Erythroblast (primary cell): ENCODE measurements around the gene MCM3AP.

Experiments used
- DNase-seq, 2 experiments: peaks; one replicate each; lab custom pipeline; 2025; lab: John Stamatoyannopoulos, UW
- GATA1 ChIP-seq: IDR thresholded peaks from 2 replicates; pipeline ENCODE4 v1.6.1; 2011; ENCODE audit warnings: low read depth, mild to moderate bottlenecking, control low read depth, low read length, moderate library complexity
- POLR2A ChIP-seq: IDR thresholded peaks from 2 replicates; pipeline ENCODE4 v1.6.1; 2011; ENCODE audit warnings: mild to moderate bottlenecking, low read length

Gene MCM3AP

DNA sequence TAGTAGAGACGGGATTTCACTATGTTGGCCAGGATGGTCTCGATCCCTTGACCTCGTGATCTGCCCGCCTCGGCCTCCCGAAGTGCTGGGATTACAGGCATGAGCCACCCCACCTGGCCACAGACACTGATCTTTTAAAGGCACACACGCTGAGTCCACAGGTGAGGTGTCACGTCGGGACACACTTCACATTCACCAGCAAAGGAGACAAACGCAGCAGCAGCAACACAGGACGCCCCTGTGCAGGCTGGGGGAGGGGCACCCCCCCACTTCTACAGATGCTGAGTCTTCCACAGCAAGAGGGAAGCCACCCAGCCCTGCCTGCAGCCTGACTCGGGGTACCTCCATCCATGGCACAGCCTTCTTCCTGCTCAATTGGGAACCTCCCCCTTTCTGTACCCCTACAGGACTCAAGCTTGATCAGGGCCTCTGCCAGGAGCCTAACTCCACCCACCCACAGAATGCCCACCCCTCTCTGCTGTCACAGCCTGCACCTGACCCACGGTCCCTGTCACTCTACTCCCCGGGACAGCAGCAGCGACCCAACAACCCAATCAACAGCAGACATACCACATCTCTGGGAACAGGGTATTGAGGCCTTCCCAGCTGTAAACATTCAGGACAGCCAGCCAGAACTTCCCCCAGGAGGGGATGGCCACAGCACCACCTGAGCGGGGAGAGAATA lies 66.4 kb downstream of the MCM3AP start:
- DNase-seq = no peak
- TF ChIP-seq GATA1 (no peak), POLR2A (no peak)

DNA sequence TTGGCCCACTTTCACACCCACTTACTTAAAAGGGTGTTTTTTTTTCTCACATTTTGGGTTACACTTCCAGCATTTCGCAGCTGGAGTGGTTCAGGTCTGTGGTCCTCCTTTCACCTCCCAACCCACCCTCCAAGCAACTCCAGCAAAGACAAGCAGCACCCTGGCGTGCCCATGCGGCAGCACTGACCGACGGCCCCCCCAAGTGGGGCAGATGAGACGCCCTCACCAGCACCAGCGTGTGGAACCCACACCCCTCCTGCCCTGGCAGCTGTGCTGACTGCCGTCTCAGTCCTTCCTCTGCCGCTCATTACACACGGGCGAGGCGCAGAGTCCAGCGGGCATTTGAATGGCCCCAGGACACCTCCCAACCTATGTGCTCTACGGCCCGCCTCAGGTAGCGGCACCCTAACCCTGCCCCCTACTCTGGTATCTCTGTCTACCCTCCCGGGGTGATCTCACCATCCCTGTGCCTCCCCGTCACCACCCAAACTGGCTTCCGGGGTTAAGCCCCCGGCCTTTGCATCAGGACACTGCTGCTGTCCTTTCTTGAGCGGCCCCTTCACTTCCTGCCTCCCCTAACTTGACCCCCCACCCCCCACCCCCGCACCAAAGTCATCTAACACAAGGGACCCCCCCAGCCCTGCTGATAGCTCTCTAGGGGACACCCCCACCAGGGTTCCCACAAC lies 67.8 kb downstream of the MCM3AP start:
- TF ChIP-seq POLR2A (no peak), GATA1 (no peak)
- no peak for DNase-seq

DNA sequence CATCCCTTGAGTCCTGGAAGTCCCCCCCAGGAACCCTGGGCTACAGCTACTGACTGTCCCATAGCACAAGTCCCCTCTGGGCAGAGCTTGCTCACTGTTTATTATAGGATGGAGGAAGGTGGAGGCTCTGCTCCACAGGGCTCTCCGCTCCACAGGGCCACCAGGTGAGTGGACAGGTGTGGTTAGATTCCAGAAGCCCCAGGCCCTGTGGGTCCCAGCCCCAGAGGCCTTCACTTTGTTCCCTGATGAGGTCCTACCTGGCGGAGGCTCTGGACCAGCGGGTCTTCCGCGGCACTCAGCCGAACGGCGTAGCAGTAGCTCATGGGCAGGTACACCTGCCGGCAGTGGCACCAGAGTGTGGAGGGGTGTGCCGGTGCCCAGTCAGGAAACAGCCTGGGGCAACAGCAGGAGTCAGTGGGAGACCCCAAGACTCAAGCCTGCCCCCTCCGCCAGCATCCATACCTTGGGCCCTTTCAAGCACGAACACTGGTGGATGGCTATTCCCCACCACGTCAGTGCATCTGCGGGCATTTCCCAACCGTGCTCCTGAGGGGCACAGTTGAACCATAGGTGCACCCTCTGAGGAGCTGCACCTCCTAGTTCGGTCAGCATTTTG lies 69.2 kb downstream of the MCM3AP start:
- TF ChIP-seq POLR2A = no peak
- TF ChIP-seq GATA1 = no peak
- no peak for DNase-seq

DNA sequence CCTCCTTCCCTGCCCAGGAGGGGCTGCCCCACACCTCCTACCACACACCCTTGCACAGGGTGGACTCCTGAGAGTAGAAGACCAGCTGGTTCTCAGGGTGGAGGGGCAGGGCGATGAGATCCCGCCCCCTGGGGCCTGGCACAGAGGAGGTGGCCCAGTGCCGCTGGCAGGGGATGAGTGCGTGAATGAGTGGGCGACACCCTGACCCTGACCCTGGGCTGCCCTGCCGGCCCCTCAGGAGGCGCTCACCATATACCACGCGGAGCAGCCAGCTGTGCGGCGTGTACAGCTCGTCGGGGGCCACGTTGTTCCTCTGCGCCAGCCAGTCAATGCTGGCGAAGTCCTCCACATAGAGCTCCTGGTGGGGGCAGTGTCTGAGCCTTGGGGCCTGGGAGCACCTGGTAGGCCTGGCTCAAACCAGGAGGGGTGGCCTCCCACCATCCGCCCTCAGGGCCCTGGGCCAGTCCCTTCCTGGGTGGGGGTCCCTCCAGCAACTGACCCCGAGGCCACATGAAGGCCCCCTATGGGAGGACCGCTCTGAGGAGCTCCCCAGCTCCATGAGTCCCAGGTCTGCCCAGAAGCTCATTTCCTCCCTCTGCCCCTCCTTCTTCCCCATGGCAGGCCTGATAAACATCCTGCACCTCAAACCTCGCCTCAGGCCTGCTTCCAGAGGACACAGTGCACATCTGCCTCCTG lies 69.8 kb downstream of the MCM3AP start:
- no peak for DNase-seq
- no peak for TF ChIP-seq GATA1
- TF ChIP-seq POLR2A = no peak

DNA sequence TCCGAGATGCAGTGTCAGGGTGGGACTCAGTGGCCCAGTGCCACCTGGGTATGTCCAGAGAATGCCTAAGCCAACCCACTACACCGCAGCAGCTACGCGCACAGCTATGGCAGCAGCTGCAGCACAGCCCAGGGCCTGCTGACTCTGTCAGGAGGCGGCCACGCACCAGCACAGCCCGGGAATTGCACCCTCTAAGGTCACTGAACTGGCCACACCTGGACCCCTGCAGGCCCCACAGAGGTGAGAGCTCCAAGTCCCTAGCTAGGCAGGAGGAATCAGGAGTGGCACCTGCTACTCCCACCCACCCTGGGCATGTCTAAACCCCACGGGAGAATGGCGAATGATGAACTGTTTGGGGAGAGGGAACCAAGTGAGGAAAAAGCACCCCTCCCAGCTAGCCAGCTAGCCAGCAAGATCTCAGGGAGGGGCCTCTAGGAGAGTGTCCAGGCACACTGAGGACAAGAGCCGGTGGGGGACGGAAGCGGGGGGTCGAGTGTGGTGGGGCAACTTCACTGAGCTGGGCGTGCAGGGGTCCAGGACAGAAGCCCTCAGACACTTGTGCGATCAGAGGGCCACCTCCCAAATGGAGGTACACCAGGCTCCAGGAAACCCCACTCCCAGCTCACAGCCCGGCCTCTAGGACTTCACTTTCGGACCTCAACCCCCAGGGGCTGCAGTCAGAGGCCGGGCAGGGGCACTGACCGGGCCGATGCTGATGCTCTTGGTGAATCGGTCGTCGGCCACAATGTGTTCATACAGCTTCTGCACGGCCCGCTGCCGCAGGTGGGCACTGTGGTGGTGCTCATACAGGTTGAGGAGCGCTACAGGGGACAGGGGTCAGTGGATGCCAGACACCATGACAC lies 70.7 kb downstream of the MCM3AP start:
- no peak for DNase-seq
- TF ChIP-seq GATA1 (no peak), POLR2A (no peak)

DNA sequence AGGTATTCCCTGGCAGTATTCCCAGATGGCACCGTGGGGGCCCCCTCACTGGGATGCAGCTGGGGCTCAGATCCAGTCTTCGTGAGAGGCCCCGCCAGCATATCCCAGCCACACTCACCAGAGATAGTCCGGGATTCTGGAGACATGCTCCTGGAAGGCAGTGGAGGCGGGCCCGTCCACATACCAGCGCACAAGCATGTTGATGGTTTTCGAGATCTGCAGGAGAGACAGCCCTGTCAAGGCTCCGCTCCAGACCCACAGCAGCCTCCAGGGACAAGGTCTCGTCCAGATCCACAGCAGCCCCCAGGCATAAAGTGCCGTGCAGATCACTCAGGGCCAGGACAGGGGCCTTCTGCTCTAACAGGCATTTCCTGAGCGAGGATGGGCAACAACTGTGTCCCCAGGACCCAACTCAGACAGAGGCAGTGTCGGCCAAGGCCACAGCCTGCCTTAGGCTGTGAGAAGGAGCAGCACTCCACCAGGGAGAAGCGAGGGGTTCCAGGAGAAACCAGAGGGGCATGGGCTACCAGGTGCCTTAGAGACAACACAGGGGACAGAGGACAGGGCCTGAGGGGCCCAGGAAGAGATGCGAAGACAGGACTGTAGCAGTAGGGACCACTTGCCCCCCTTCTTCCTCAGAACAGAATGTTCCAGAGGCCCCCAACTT lies 71.7 kb downstream of the MCM3AP start:
- DNase-seq = no peak

DNA sequence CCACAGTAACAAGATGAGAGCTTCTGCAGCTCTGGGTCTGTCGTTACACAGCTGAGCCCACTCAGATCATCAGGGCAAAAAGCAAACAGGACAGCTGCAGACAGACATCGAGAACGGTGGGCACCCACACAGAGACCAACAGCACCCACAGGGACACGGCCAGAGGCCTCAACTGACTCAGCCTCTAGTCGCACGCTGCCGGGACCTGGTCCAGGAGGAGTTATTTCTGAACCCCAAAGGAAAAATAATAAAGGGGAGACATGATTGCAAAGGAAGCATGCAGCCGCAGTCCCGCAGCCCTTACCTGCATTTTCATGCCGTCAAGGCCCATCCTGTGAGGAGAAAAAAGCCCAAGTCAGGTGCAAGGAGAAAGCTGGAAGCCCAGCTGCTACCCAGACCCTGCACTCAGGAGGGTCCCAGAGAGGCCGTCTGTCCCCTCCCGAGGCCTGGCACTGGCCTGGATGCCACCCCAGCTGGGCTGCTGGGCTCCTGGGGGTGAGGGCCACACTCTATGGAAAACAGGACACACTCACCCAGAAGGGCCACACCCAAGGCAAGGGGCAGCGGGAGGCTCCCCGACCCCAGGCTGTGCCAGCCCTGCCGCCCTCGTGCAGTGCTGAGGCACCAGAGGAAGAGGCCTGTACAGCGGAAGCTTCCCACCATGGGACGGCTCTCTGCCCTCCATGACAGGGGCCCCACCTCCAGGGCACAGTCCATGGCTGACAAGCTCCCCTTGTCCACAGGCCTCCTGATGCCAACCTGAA lies 72.5 kb downstream of the MCM3AP start:
- no peak for TF ChIP-seq POLR2A
- no peak for TF ChIP-seq GATA1
- DNase-seq = no peak

More for the DNA sequence above, 71.7 kb downstream of the MCM3AP start:
- TF ChIP-seq POLR2A (no peak), GATA1 (no peak)

DNA sequence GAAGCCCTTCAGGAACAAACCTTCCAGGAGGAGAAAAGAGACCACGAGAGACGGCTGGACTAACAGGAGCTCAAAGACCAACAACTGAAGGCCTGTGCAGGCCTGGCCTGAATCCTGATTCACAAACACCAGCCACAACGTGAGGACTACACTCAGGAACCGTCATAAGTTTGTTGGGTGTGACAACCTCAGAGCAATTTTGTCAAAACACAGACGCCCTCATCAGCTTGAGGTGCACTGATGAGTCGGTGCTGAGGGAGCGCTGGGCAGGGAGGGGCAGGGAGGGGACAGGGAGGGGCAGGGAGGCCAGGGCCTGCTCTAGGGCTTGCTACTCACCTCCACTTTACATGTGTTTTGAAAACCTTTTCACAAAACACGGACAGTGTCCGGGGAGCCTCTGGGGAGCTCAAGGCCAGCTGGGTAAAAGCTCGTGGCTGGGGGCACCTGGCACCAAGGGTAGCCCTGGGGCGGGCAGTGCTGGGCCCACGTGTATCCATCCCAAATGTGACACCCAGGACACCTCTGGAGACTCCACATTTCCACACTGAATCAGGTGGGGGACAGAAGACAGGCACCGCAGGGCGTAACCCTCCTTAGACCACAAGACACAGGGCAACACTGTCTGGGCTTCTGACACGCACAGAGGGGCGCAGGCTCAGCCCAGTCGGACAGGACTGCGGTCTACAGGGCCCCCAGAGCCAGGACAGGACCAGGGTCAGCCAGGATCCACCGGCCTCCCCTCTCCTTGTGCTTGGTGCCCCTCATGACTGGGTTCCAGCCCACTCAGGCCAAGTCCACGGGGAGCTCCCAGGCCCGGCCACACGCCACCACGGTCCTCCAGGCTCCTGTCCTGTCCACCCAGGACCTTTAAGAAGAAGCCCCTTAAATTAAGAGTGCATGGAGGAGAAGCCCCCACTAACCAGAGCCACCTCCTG lies 73.4 kb downstream of the MCM3AP start:
- no peak for TF ChIP-seq POLR2A
- TF ChIP-seq GATA1 = no peak
- peak in 1 of 2 experiments; percentile 33 for DNase-seq

DNA sequence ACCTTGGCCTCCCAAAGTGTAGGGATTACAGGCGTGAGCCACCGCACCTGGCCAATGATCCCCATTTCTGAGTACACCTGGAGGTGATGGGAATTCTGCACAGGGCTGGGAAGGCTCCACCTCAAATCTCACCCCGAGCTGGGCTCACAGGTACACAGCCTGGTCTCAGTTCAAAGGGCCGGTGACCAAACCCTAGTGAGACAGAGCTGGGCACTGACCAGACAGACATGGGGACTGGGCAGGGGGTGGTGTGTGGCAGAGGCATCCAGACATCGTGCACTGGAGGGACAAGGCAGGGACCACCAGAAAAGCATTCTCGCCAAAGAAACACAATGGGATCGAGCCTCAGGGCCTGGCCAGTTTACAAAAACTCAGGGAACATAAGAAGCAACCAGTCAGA lies 74.0 kb downstream of the MCM3AP start:
- DNase-seq = no peak
- TF ChIP-seq GATA1 (no peak), POLR2A (no peak)

DNA sequence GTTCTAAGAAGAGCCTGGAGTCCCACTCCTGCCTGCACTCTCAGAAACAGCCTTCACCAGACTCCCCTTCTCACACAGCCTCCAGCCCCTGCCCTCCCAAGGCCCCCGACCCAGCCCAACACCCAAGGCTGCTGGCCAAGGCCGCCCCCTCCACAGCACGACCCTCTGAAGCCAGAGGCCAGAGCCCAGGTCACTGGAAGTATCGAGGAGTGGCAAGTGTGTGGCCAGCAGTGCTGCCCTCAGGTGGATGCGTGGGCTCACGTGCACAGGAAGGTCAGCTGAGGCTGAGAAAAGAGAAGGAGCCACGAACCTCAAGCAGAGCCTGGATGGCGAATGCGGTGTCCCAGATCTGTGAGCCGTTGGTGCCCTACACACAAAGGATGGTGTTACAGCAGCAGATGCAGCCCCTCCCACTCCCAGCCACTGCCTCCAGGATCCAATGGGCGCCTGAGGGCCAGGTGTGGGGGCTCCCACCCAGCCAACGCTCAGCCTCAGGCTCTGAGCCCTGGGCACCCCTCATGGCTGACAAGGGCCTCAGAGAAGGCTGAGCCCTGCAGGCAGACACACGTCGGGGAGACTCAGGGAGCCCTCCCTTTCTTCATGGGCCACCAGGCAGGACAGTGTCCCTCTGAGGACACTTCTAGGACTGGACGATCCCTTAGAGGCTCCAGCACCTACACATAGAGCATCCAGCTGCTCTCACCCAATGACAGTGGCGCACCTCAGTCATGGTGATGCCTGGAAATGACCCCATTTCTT lies 74.9 kb downstream of the MCM3AP start:
- no peak for DNase-seq
- TF ChIP-seq POLR2A = no peak
- TF ChIP-seq GATA1 = no peak
